ENCODE data around the gene CDH23. TPM values are rescaled to one million over a fixed set of nuclear protein-coding genes. Genes with fewer than 3 reads are reported as not detected.

The CDH23 gene
- total and polyA plus RNA-seq, 10 of the 15 experiments (the other 5 are each of a cell fraction or from before 2014, with no cell fraction given): 0.09 to 0.40 (median 0.15) TPM; not detected in 1

- TF ChIP-seq JUND (IDR thresholded peaks at IDR 0.05; ENCODE audit: low read depth, low read length) (no peak), USF2 (IDR thresholded peaks at IDR 0.05; ENCODE audit: borderline replicate concordance, low read depth, low read length) (no peak)
These were observed 233.4 kb downstream of the CDH23 start (continued) for GRCh38 chr10:71630168-71630567.

- H3K4me2 ChIP-seq (ENCODE audit: control insufficient read depth, insufficient read depth): no peak overlapping the region
- H3K27ac ChIP-seq (ENCODE audit: control insufficient read depth, insufficient read depth): no peak overlapping the region
- WGBS (ENCODE audit: insufficient coverage, insufficient replicate concordance, low lambda C conversion rate, missing lambda C conversion rate): 42% methylated on average over 6 of the region's 6 CpGs
- no peak overlapping the region for H3K9ac ChIP-seq (ENCODE audit: control insufficient read depth, insufficient read depth, low read length)
- no peaks in the 10 kb centered on the region for H3K79me2 ChIP-seq (ENCODE audit: control insufficient read depth, insufficient read depth, low read length)
- H3K36me3 ChIP-seq (ENCODE audit: control insufficient read depth in 2 of 2, insufficient read depth in 2 of 2, low read length in 1 of 2): no peaks in the 10 kb centered on the region
- H3K4me1 ChIP-seq (ENCODE audit: control insufficient read depth, insufficient read depth, low read length): no peaks in the 10 kb centered on the region
- H2AFZ ChIP-seq (ENCODE audit: control insufficient read depth, low read depth, low read length): no peak overlapping the region
- CTCF ChIA-PET: no interaction called here
- no TSS peak for BruUV-seq (replicated peaks)
- SMC1A ChIA-PET (ENCODE audit: uncharacterized antibody, unreplicated experiment): no interaction called here
- RAD21 ChIA-PET (ENCODE audit: unreplicated experiment): interaction anchor here (0.9 kb wide), 1 partner anchor 66 kb away, joined by 3 read pairs; no protein-coding TSS in a partner anchor
- TF ChIP-seq MYB (IDR thresholded peaks at IDR 0.05; ENCODE audit: borderline replicate concordance, low read depth, low read length) (no peak), FOXK2 (IDR thresholded peaks at IDR 0.05) (no peak), CUX1 (IDR thresholded peaks at IDR 0.05; ENCODE audit: insufficient replicate concordance, low read depth, low read length) (no peak), SMAD5 (IDR thresholded peaks at IDR 0.05; ENCODE audit: low read depth) (no peak), STAT3 (IDR thresholded peaks at IDR 0.05; ENCODE audit: low read depth, low read length) (no peak), KLF5 (IDR thresholded peaks at IDR 0.05; ENCODE audit: partially characterized antibody) (no peak), NFIC (IDR thresholded peaks at IDR 0.05; ENCODE audit: low read depth, low read length) (no peak), NR2F1 (conservative IDR thresholded peaks at IDR 0.05) (no peak), CHD2 (IDR thresholded peaks at IDR 0.05; ENCODE audit: borderline replicate concordance, low read depth, low read length) (no peak), MAX (IDR thresholded peaks at IDR 0.05; ENCODE audit: low read depth, low read length) (no peak), MLLT1 (IDR thresholded peaks at IDR 0.05) (no peak), EZH2 (IDR thresholded peaks at IDR 0.05; ENCODE audit: borderline replicate concordance, control insufficient read depth, low read depth, low read length) (no peak)
- ATAC-seq: no peak
- no peak for FAIRE-seq
- intact Hi-C loops (cut with micrococcal nuclease; ENCODE audit: unreplicated experiment): no loop called here
- H3K27me3 ChIP-seq (replicated peaks in 1 of 2; ENCODE audit: control insufficient read depth in 2 of 2, insufficient read depth in 2 of 2, low read length in 1 of 2): peaks cover 1 to 4% of the 10 kb centered on the region in 2 experiments; a peak in 2 of 4 replicates
- POLR2A ChIA-PET: no interaction called here
- H3K4me3 ChIP-seq: no peak overlapping the region
- no peaks in the 10 kb centered on the region for H4K20me1 ChIP-seq (ENCODE audit: control insufficient read depth, insufficient read depth)
- no peaks in the 10 kb centered on the region for H3K9me3 ChIP-seq (replicated peaks; ENCODE audit: control insufficient read depth, insufficient read depth, low read length)
- DNase-seq (ENCODE audit: low read depth, low spot score): no peak
- in situ Hi-C loops (cut with MboI): no loop called here
These were observed 234.5 kb downstream of the CDH23 start for GRCh38 chr10:71631007-71631861.

Measured in GM12878 (cell line).